ENCODE results near the gene CFAP45. TPM values are rescaled to one million over a fixed set of nuclear protein-coding genes. Genes with fewer than 3 reads are reported as not detected.

The CFAP45 gene
- polyA plus RNA-seq, 2 of the 4 experiments (the other 2 are of a cell fraction): 0.67 to 0.89 TPM

DNA sequence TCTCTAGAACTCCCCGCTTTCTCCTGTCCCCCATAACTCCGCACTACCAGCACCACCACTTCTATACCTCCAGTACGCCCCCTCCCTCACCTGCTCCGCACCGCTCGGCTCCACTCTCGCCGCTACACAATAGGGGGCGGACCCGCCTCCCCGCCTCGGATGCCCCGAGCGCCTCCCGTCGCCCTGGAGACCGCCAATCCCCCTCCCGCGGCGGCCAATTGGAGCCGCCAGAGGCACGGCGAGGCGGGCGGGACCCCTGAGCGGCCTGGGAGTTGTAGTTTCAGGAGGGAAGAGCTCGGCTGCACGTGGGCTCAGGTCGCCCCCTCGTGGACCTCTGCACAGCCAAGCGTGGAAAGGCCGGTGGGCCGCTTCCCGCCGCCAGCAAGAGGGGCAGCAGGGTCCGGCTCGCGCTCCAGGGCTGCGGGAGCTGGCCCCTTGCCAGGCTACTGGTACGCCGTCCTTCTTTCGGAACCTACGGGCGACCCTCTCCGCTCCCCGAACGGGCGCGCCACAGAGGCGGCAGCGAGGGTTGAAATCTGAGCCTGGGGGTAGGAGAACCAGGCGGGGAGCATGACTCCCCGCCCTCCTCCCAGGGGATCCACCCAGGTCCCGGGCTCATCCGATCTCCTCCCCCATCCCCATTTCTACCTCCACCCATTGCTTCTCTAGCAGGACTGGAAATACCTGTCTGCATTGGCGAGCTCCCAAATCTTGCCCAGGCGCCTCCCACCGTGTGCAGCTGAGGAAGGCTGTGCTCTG lies 45.7 kb upstream of the CFAP45 start, which contains the start of gene IGSF9:
Gene IGSF9 (minus strand): TSS at position 131 of the 759 bp plus-strand sequence. CDS start 2,159 bp downstream, outside the sequence.
- peak; percentile 56 to 70 for TF ChIP-seq RAD21 (conservative IDR thresholded peaks at IDR 0.05 in 1 of 2, IDR thresholded peaks at IDR 0.05 in 1 of 2)
- peak; percentile 59 for TF ChIP-seq SMC3 (IDR thresholded peaks at IDR 0.05)
- TF ChIP-seq, protein P1, sequence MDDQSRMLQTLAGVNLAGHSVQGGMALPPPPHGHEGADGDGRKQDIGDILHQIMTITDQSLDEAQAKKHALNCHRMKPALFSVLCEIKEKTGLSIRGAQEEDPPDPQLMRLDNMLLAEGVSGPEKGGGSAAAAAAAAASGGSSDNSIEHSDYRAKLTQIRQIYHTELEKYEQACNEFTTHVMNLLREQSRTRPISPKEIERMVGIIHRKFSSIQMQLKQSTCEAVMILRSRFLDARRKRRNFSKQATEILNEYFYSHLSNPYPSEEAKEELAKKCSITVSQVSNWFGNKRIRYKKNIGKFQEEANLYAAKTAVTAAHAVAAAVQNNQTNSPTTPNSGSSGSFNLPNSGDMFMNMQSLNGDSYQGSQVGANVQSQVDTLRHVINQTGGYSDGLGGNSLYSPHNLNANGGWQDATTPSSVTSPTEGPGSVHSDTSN (IDR thresholded peaks at IDR 0.05): no peak
- TF ChIP-seq CBX2 (IDR thresholded peaks at IDR 0.05; ENCODE audit: borderline replicate concordance, low read depth): no peak
- no peak for TF ChIP-seq REST (IDR thresholded peaks at IDR 0.05)
- peak; percentile 75 for TF ChIP-seq E2F6 (IDR thresholded peaks at IDR 0.05; ENCODE audit: borderline replicate concordance, low read depth)
- no peak for TF ChIP-seq NPAS2 (CRISPR knock-in tag; IDR thresholded peaks at IDR 0.05; ENCODE audit: borderline replicate concordance)
- TF ChIP-seq CTCF (IDR thresholded peaks at IDR 0.05): peak; percentile 60
- no peak for TF ChIP-seq TFCP2L1 (CRISPR knock-in tag; IDR thresholded peaks at IDR 0.05)
- peak; percentile 65; the same call in 1 of the 2 replicates for TF ChIP-seq RNF2 (IDR thresholded peaks at IDR 0.05; ENCODE audit: borderline replicate concordance, low read depth)
- no peak for TF ChIP-seq KDM1A (IDR thresholded peaks at IDR 0.05; ENCODE audit: low read depth)
- no peak for TF ChIP-seq MAFK (IDR thresholded peaks at IDR 0.05; ENCODE audit: partially characterized antibody)
- no peak for TF ChIP-seq EP300 (IDR thresholded peaks at IDR 0.05)
- TF ChIP-seq ZFP36 (IDR thresholded peaks at IDR 0.05; ENCODE audit: borderline replicate concordance, partially characterized antibody): no peak
- TF ChIP-seq, protein P2, sequence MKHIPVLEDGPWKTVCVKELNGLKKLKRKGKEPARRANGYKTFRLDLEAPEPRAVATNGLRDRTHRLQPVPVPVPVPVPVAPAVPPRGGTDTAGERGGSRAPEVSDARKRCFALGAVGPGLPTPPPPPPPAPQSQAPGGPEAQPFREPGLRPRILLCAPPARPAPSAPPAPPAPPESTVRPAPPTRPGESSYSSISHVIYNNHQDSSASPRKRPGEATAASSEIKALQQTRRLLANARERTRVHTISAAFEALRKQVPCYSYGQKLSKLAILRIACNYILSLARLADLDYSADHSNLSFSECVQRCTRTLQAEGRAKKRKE (CRISPR knock-in tag; IDR thresholded peaks at IDR 0.05; ENCODE audit: low read depth): no peak
- 0 out of 2 replicates have a peak, but pooled peaks have one; percentile 45 for TF ChIP-seq MYC (IDR thresholded peaks at IDR 0.05; ENCODE audit: borderline replicate concordance, low read length)
- no peak for TF ChIP-seq EHF (CRISPR knock-in tag; IDR thresholded peaks at IDR 0.05)
- TF ChIP-seq, protein P3, sequence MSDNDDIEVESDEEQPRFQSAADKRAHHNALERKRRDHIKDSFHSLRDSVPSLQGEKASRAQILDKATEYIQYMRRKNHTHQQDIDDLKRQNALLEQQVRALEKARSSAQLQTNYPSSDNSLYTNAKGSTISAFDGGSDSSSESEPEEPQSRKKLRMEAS (IDR thresholded peaks at IDR 0.05): peak; percentile 87
- no peak for TF ChIP-seq RARB (CRISPR knock-in tag; IDR thresholded peaks at IDR 0.05)
- TF ChIP-seq HDAC2 (IDR thresholded peaks at IDR 0.05): no peak
- no peak for TF ChIP-seq KDM5A (IDR thresholded peaks at IDR 0.05)
- no peak for TF ChIP-seq TP53 (CRISPR knock-in tag; IDR thresholded peaks at IDR 0.05)
- no peak for TF ChIP-seq ZC3H11A (IDR thresholded peaks at IDR 0.05)
- peak; percentile 44; the same call in 1 of the 2 replicates for TF ChIP-seq USF2 (IDR thresholded peaks at IDR 0.05)
- TF ChIP-seq ESRRA (IDR thresholded peaks at IDR 0.05; ENCODE audit: borderline replicate concordance, low read length): no peak
- no peak for TF ChIP-seq BHLHE40 (IDR thresholded peaks at IDR 0.05; ENCODE audit: low read depth, low read length)
- TF ChIP-seq JUN (IDR thresholded peaks at IDR 0.05): no peak
- no peak for TF ChIP-seq SREBF2 (IDR thresholded peaks at IDR 0.05)
- TF ChIP-seq RFX5 (IDR thresholded peaks at IDR 0.05): no peak
- H3K4me1 ChIP-seq: peaks cover 5% of the 10 kb centered on the region; the same call in 1 of the 3 replicates
- H3K9me3 ChIP-seq: no peaks in the 10 kb centered on the region
- 17% methylated on average over 45 of the region's 58 CpGs for whole genome bisulfite sequencing (ENCODE audit: missing lambda C conversion rate)
- DNase-seq (ENCODE audit: low read depth in 1 of 2, low spot score in 1 of 2) (peak; percentile 61 to 71), ATAC-seq (peak; percentile 82 to 95), FAIRE-seq (no peak)
- CTCF ChIA-PET: interaction anchor here (0.7 to 4.2 kb wide), 13 partner anchors 9 to 784 kb away, joined by 3 to 31 read pairs (median 6); partner anchors contain the start of gene SLAMF9
- POLR2A ChIA-PET: interaction anchor here (1.0 kb wide), 1 partner anchor 20 kb away, joined by 3 read pairs; the partner anchor contains the start of gene TAGLN2
- peak within 1 kb of the TSS; percentile 40 to 83; a peak in 5 of 6 replicates for H3K27ac ChIP-seq
- peak within 1 kb of the TSS; percentile 84 for H3K4me2 ChIP-seq
- peak within 1 kb of the TSS; percentile 41 for H3K4me3 ChIP-seq
